Measurements from ENCODE around the gene MEIS3.

MEIS3 gene

DNA sequence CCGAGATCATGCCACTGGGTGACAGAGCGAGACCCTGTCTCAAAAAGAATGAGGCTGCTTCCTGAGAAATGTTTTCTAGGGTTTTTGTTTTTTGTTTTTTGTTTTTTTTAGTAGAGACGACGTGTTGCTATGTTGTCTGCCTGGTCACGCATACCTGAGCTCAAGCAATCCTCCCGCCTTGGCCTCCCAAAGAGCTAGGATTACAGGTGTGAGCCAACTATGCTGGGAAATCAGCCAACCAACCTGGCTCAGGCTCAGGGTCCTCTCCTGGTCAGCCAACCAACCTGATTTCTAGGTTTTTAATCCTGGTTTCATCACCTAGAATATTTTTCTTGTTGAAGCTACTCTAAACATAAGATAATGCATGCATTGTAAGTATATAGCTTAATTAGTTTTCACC, 62.4 kb downstream of the MEIS3 start:
- DNase-seq = no peak

DNA sequence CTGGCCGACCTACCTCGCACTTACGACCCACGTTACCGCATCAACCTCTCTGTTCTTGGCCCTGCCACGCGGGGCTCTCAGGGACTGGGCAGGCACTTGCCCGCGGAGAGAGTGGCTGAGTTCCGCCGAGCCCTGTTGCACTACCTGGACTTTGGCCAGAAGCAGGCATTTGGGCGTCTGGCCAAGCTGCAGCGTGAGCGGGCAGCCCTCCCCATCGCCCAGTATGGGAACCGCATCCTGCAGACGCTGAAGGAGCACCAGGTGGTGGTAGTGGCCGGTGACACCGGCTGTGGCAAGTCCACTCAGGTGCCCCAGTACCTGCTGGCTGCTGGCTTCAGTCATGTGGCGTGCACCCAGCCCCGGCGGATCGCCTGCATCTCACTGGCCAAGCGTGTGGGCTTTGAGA, 66.0 kb downstream of the MEIS3 start:
- no peak for DNase-seq
